Mononuclear cell (primary cell): ENCODE measurements around the gene MIS18A. TPM values are rescaled to one million over a fixed set of nuclear protein-coding genes. Genes with fewer than 3 reads are reported as not detected.
A peak's percentile ranks its signal among the peaks of the same experiment; 100 is the strongest.

Experiments used
- H3K27me3 ChIP-seq: 2 replicates; pipeline ENCODE4 v1.6.0; 2011; ENCODE audit warnings: low read length, control low read depth; ENCODE audit not compliant: insufficient read depth
- H3K4me1 ChIP-seq: 2 replicates; pipeline ENCODE4 v1.5.1; 2011; ENCODE audit warnings: mild to moderate bottlenecking, low read length, control low read depth; ENCODE audit not compliant: insufficient read depth
- H3K4me3 ChIP-seq: 2 replicates; pipeline ENCODE4 v1.5.1; 2011; ENCODE audit warnings: mild to moderate bottlenecking, low read length, moderate library complexity
- H3K9me3 ChIP-seq: 2 replicates; pipeline ENCODE4 v1.5.1; 2011; ENCODE audit warnings: low read depth, mild to moderate bottlenecking, control low read depth, low read length
- total RNA-seq: library from RNA; depleted of rRNA; stranded (reverse); fragments of >200 nt; gene quantifications from one replicate; pipeline ENCODE4 v1.2.3, GENCODE V29; 2012

The MIS18A gene
- 3.1 TPM for total RNA-seq

GRCh38 chr21:32278518-32279376, at the start of gene MIS18A:
Gene MIS18A (minus strand): TSS chr21:32279049. CDS start chr21:32279014, 35 bp downstream.
- H3K9me3 ChIP-seq, result no peaks in the 10 kb centered on the region
- H3K27me3 ChIP-seq, result no peaks in the 10 kb centered on the region
- H3K4me3 ChIP-seq, result peak within 1 kb of the TSS; percentile 83
- peaks cover 18% of the 10 kb centered on the region for H3K4me1 ChIP-seq

DNA sequence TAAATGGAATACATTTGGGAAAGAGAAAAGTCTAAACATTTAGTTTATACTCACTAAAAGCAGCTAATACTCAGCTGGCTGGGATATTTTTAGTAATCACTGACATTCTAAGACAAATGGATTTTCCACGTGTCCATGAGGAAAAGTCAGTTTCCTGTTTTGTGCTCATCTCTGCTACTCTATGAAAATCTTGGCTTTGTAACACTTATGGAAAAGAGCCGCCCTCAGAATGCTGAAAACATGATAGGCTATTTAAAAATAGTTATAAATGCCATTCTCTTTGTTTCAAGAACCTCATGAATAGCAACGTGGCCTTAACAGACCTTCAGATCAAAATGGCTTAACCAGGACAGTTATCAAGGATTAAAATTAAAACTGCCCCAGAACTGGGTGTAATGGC, 49.7 kb upstream of the MIS18A start:
- Histone ChIP-seq H3K9me3 (no peaks in the 10 kb centered on the region), H3K4me3 (no peak overlapping the region), H3K4me1 (no peaks in the 10 kb centered on the region), H3K27me3 (no peaks in the 10 kb centered on the region)

DNA sequence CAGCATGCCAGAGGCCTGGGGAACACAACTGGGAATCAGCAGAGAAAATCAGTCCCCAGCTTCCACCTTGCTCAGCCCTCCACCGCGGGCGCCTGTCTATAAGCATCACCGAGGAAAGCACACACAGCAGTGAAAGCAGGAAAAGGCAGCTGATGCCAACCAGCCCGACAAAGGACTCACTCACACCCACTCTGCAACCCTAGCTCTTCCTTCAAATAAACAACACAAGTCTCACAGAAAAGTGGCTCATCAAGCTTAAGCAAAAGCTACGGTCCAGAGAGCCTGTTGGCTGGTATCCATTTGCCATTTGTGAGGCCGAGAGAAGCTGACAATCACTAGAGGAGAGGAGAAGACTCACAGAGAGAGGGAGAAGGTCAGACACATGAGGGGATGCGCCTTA, 46.9 kb upstream of the MIS18A start:
- Histone ChIP-seq H3K4me1 (no peaks in the 10 kb centered on the region), H3K9me3 (no peaks in the 10 kb centered on the region), H3K27me3 (no peaks in the 10 kb centered on the region), H3K4me3 (no peak overlapping the region)

DNA sequence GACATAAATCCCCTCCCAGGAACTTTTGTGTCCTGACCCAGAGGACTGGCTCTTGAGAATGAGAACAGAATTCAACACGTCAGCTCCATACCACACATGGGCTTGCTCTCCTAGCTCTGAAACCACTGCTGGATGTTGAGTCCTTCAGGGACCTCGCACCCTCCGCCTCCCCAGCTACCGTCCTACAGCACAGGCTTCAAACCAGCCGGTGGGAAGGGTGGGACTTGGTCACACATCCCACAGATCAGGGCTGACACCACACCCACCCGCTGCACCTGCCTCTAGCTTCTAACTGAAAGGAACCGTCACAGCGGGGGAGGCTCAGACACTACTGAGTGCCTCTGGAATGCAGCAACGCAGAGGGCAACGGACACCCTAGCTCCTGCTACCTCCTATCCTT, 43.8 kb upstream of the MIS18A start:
- Histone ChIP-seq H3K9me3 (no peaks in the 10 kb centered on the region), H3K4me3 (no peak overlapping the region), H3K27me3 (no peaks in the 10 kb centered on the region), H3K4me1 (no peaks in the 10 kb centered on the region)

DNA sequence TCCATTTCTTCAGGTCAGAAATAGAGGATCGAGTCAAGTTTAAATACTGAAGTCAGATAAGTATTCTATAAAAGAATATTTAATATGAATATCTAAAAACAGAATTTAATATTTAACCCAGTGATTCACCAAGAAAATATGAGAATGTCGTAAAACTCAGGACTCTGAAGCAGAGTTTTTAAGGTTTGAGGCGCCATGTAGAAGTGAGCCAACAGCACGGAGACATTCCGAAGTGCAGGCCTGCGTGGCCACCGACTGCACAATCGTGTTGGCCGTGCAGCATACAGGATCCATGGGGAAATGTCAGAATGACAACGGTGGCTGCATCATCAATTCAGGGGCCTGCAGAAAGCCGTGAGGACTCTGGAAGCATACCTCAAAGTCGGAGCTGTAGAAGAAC, 43.3 kb upstream of the MIS18A start:
- Histone ChIP-seq H3K27me3 (no peaks in the 10 kb centered on the region), H3K4me3 (no peak overlapping the region), H3K9me3 (no peaks in the 10 kb centered on the region), H3K4me1 (no peaks in the 10 kb centered on the region)

GRCh38 chr21:32321480-32321879, 42.6 kb upstream of the MIS18A start:
- Histone ChIP-seq H3K4me1 (no peaks in the 10 kb centered on the region), H3K27me3 (no peaks in the 10 kb centered on the region), H3K9me3 (no peaks in the 10 kb centered on the region), H3K4me3 (no peak overlapping the region)

- no peaks in the 10 kb centered on the region for H3K4me1 ChIP-seq
- H3K27me3 ChIP-seq, result no peaks in the 10 kb centered on the region
- H3K9me3 ChIP-seq, result no peaks in the 10 kb centered on the region
- no peak overlapping the region for H3K4me3 ChIP-seq
Observed at GRCh38 chr21:32320726-32321125, 41.9 kb upstream of the MIS18A start.

- Histone ChIP-seq H3K4me1 (no peaks in the 10 kb centered on the region), H3K9me3 (no peaks in the 10 kb centered on the region)
Observed at GRCh38 chr21:32320059-32320458, 41.2 kb upstream of the MIS18A start.

GRCh38 chr21:32319012-32319411, 40.2 kb upstream of the MIS18A start:
- no peaks in the 10 kb centered on the region for H3K27me3 ChIP-seq
- H3K4me3 ChIP-seq, result no peak overlapping the region
- H3K9me3 ChIP-seq, result no peaks in the 10 kb centered on the region
- H3K4me1 ChIP-seq, result no peaks in the 10 kb centered on the region

More at GRCh38 chr21:32320059-32320458, 41.2 kb upstream of the MIS18A start:
- H3K4me3 ChIP-seq, result no peak overlapping the region
- no peaks in the 10 kb centered on the region for H3K27me3 ChIP-seq

DNA sequence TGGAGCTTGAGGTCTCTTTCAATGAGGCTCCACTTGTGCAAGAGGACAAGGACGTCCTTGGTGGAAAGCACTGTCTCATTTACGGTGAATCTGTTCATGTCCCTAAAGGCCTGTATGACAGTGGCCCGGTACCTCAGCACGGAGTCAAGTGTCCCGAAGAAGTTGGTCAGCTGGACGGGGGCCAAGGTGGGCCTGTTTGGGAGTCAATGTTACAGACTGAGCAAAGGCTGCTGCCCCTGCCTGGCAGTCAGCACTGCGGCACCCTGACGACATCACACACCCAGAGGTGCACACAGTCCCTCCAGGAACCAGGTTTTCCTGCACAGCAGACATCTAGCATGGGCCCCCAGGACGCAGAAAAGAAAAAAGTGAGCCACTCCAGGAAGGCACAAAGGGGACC, 38.9 kb upstream of the MIS18A start:
- H3K9me3 ChIP-seq, result no peaks in the 10 kb centered on the region
- no peak overlapping the region for H3K4me3 ChIP-seq
- H3K27me3 ChIP-seq, result no peaks in the 10 kb centered on the region
- no peaks in the 10 kb centered on the region for H3K4me1 ChIP-seq

DNA sequence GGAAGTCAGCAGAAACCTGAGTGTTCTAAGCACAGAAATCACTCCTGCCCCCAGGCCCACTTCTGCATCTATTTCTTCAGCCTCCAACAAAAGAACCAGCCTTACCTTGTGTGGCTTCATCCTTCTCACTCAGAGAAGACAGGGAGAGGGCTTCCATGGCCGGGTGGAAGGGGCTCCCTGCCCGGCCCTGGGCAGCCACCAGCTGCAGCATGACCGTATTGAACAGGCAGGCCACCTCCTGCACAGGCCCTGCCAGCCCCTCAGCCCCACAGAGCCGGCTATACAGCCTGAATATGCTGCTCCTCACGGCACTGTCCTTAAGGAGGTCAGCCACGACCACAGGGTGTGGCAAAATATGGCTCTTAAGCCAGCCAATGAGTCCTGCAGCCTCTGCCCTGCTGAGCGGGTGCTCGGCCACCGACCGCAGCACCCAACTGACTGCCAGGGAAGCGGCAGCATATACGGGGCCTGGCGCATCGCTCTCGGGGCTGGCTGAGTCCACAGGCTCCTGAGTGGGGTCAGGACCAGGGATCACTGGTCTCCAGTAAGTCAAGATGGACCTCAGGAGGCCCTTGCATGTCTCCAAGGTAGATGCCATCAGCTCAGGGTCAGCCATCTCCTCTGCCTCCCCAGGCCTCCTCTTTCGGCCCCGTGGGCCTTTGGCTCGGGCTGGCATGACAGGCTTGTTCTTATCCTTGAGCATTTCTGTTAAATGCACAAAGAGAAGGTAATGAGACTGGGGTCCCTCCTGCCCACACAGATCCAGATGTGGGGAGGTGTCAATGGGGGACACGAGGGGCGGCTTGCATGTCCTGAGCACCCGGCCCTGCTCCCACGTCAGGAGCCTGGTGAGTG, 37.7 kb upstream of the MIS18A start:
- Histone ChIP-seq H3K27me3 (no peaks in the 10 kb centered on the region), H3K9me3 (no peaks in the 10 kb centered on the region), H3K4me3 (no peak overlapping the region), H3K4me1 (no peaks in the 10 kb centered on the region)

GRCh38 chr21:32315511-32316281, 36.8 kb upstream of the MIS18A start:
- no peaks in the 10 kb centered on the region for H3K4me1 ChIP-seq
- H3K4me3 ChIP-seq, result no peak overlapping the region
- no peaks in the 10 kb centered on the region for H3K9me3 ChIP-seq
- H3K27me3 ChIP-seq, result no peaks in the 10 kb centered on the region

- Histone ChIP-seq H3K4me1 (no peaks in the 10 kb centered on the region), H3K9me3 (no peaks in the 10 kb centered on the region), H3K27me3 (no peaks in the 10 kb centered on the region), H3K4me3 (no peak overlapping the region)
Observed at GRCh38 chr21:32314806-32315205, 36.0 kb upstream of the MIS18A start.

- Histone ChIP-seq H3K4me1 (no peaks in the 10 kb centered on the region), H3K4me3 (no peak overlapping the region), H3K27me3 (no peaks in the 10 kb centered on the region), H3K9me3 (no peaks in the 10 kb centered on the region)
Observed at GRCh38 chr21:32312976-32313375, 34.1 kb upstream of the MIS18A start.

GRCh38 chr21:32312326-32312725, 33.5 kb upstream of the MIS18A start:
- no peaks in the 10 kb centered on the region for H3K9me3 ChIP-seq
- no peaks in the 10 kb centered on the region for H3K4me1 ChIP-seq
- no peak overlapping the region for H3K4me3 ChIP-seq
- no peaks in the 10 kb centered on the region for H3K27me3 ChIP-seq
